ENCODE data around the gene RCBTB2.

Gene RCBTB2

DNA sequence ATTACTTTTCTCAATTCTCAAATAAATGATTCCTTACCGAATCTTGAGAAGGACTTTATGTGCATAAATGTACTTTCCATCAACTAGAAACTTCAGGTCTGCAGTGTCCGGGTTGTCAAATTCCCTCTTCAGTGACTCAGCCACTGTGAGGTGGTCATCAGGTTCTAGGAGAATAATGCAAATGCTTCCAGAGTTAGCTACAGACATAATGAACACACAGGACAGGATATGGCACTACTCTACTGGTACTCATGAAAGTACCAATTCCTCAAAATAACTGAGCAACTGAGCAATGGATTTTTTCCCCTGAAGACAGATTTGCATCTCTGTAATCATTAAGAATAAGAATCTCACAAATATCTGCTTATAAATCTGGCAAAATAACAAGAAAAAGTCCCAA, 31.2 kb downstream of the RCBTB2 start:
- TF ChIP-seq TOX (CRISPR knock-in tag; IDR thresholded peaks at IDR 0.05; ENCODE audit: borderline replicate concordance) = no peak
- TF ChIP-seq ZNF8 (CRISPR knock-in tag; IDR thresholded peaks at IDR 0.05) = no peak
- TF ChIP-seq ZFP30 (CRISPR knock-in tag; IDR thresholded peaks at IDR 0.05) = no peak
- TF ChIP-seq ARNTL (CRISPR knock-in tag; IDR thresholded peaks at IDR 0.05; ENCODE audit: borderline replicate concordance, low read depth) = no peak
- no peak for TF ChIP-seq PPARA (CRISPR knock-in tag; IDR thresholded peaks at IDR 0.05; ENCODE audit: borderline replicate concordance)
- no peak for TF ChIP-seq CSDC2 (CRISPR knock-in tag; IDR thresholded peaks at IDR 0.05)
- no peak for TF ChIP-seq ZNF70 (CRISPR knock-in tag; IDR thresholded peaks at IDR 0.05)
- TF ChIP-seq, protein P1, sequence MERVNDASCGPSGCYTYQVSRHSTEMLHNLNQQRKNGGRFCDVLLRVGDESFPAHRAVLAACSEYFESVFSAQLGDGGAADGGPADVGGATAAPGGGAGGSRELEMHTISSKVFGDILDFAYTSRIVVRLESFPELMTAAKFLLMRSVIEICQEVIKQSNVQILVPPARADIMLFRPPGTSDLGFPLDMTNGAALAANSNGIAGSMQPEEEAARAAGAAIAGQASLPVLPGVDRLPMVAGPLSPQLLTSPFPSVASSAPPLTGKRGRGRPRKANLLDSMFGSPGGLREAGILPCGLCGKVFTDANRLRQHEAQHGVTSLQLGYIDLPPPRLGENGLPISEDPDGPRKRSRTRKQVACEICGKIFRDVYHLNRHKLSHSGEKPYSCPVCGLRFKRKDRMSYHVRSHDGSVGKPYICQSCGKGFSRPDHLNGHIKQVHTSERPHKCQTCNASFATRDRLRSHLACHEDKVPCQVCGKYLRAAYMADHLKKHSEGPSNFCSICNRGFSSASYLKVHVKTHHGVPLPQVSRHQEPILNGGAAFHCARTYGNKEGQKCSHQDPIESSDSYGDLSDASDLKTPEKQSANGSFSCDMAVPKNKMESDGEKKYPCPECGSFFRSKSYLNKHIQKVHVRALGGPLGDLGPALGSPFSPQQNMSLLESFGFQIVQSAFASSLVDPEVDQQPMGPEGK (CRISPR knock-in tag; IDR thresholded peaks at IDR 0.05; ENCODE audit: borderline replicate concordance) = no peak
- TF ChIP-seq OSR1 (CRISPR knock-in tag; IDR thresholded peaks at IDR 0.05) = no peak
- TF ChIP-seq GLIS3 (CRISPR knock-in tag; IDR thresholded peaks at IDR 0.05) = no peak
- TF ChIP-seq RARB (CRISPR knock-in tag; IDR thresholded peaks at IDR 0.05) = no peak
- TF ChIP-seq, protein P2, sequence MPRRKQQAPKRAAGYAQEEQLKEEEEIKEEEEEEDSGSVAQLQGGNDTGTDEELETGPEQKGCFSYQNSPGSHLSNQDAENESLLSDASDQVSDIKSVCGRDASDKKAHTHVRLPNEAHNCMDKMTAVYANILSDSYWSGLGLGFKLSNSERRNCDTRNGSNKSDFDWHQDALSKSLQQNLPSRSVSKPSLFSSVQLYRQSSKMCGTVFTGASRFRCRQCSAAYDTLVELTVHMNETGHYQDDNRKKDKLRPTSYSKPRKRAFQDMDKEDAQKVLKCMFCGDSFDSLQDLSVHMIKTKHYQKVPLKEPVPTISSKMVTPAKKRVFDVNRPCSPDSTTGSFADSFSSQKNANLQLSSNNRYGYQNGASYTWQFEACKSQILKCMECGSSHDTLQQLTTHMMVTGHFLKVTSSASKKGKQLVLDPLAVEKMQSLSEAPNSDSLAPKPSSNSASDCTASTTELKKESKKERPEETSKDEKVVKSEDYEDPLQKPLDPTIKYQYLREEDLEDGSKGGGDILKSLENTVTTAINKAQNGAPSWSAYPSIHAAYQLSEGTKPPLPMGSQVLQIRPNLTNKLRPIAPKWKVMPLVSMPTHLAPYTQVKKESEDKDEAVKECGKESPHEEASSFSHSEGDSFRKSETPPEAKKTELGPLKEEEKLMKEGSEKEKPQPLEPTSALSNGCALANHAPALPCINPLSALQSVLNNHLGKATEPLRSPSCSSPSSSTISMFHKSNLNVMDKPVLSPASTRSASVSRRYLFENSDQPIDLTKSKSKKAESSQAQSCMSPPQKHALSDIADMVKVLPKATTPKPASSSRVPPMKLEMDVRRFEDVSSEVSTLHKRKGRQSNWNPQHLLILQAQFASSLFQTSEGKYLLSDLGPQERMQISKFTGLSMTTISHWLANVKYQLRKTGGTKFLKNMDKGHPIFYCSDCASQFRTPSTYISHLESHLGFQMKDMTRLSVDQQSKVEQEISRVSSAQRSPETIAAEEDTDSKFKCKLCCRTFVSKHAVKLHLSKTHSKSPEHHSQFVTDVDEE (CRISPR knock-in tag; IDR thresholded peaks at IDR 0.05) = no peak
- TF ChIP-seq SNAI2 (CRISPR knock-in tag; IDR thresholded peaks at IDR 0.05) = no peak
- no peak for TF ChIP-seq BACH2 (CRISPR knock-in tag; IDR thresholded peaks at IDR 0.05; ENCODE audit: borderline replicate concordance)
- no peak for TF ChIP-seq ESRRG (CRISPR knock-in tag; IDR thresholded peaks at IDR 0.05)
- peak; percentile 31; the same call in 1 of the 3 replicates for ATAC-seq

GRCh38 chr13:48500652-48501197, 32.2 kb downstream of the RCBTB2 start:
- no peak for TF ChIP-seq RARB (CRISPR knock-in tag; IDR thresholded peaks at IDR 0.05)
- ATAC-seq = peak; percentile 86

GRCh38 chr13:48497669-48498068, 35.2 kb downstream of the RCBTB2 start:
- TF ChIP-seq SNAI2 (CRISPR knock-in tag; IDR thresholded peaks at IDR 0.05) = no peak
- TF ChIP-seq, protein P3, sequence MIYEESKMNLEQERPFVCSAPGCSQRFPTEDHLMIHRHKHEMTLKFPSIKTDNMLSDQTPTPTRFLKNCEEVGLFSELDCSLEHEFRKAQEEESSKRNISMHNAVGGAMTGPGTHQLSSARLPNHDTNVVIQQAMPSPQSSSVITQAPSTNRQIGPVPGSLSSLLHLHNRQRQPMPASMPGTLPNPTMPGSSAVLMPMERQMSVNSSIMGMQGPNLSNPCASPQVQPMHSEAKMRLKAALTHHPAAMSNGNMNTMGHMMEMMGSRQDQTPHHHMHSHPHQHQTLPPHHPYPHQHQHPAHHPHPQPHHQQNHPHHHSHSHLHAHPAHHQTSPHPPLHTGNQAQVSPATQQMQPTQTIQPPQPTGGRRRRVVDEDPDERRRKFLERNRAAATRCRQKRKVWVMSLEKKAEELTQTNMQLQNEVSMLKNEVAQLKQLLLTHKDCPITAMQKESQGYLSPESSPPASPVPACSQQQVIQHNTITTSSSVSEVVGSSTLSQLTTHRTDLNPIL (CRISPR knock-in tag; IDR thresholded peaks at IDR 0.05; ENCODE audit: low read depth) = no peak
- no peak for TF ChIP-seq ZFP3 (CRISPR knock-in tag; IDR thresholded peaks at IDR 0.05)
- no peak for TF ChIP-seq ISL1 (CRISPR knock-in tag; IDR thresholded peaks at IDR 0.05)
- TF ChIP-seq ZC3H10 (CRISPR knock-in tag; IDR thresholded peaks at IDR 0.05) = no peak
- TF ChIP-seq, protein P2 (CRISPR knock-in tag; IDR thresholded peaks at IDR 0.05) = no peak
- TF ChIP-seq, protein P1 (CRISPR knock-in tag; IDR thresholded peaks at IDR 0.05; ENCODE audit: borderline replicate concordance) = no peak
- no peak for TF ChIP-seq ZNF565 (CRISPR knock-in tag; conservative IDR thresholded peaks at IDR 0.05; ENCODE audit: low read depth)
- TF ChIP-seq BACH2 (CRISPR knock-in tag; IDR thresholded peaks at IDR 0.05; ENCODE audit: borderline replicate concordance) = no peak
- TF ChIP-seq POU6F1 (CRISPR knock-in tag; IDR thresholded peaks at IDR 0.05; ENCODE audit: borderline replicate concordance, low read depth) = no peak
- TF ChIP-seq CSDC2 (CRISPR knock-in tag; IDR thresholded peaks at IDR 0.05) = no peak
- TF ChIP-seq ZNF70 (CRISPR knock-in tag; IDR thresholded peaks at IDR 0.05) = no peak
- no peak for TF ChIP-seq ZNF8 (CRISPR knock-in tag; IDR thresholded peaks at IDR 0.05)
- TF ChIP-seq, protein P4, sequence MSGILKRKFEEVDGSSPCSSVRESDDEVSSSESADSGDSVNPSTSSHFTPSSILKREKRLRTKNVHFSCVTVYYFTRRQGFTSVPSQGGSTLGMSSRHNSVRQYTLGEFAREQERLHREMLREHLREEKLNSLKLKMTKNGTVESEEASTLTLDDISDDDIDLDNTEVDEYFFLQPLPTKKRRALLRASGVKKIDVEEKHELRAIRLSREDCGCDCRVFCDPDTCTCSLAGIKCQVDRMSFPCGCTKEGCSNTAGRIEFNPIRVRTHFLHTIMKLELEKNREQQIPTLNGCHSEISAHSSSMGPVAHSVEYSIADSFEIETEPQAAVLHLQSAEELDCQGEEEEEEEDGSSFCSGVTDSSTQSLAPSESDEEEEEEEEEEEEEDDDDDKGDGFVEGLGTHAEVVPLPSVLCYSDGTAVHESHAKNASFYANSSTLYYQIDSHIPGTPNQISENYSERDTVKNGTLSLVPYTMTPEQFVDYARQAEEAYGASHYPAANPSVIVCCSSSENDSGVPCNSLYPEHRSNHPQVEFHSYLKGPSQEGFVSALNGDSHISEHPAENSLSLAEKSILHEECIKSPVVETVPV (CRISPR knock-in tag; IDR thresholded peaks at IDR 0.05) = no peak
- no peak for ATAC-seq

Measured in SK-N-SH treated with all-trans-retinoic acid at 6 μM for 48 hours (cell line).